ENCODE data around the gene PCCA. TPM values are rescaled to one million over a fixed set of nuclear protein-coding genes. Genes with fewer than 3 reads are reported as not detected.

The PCCA gene
- total RNA-seq, 4 donors from 2014 or later, result 21.2 to 40.9 (median 31.6) TPM

GRCh38 chr13:100208002-100208401 lies 119.1 kb downstream of the PCCA start:
- TF ChIP-seq POLR2A (IDR thresholded peaks at IDR 0.05) (no peak), CTCF (IDR thresholded peaks at IDR 0.05) (no peak), EP300 (IDR thresholded peaks at IDR 0.05) (no peak), POLR2AphosphoS5 (IDR thresholded peaks at IDR 0.05) (no peak)
- no peak for DNase-seq (ENCODE audit: low spot score in 2 of 2)
- WGBS, result 98% methylated on average over 4 of the region's 4 CpGs

GRCh38 chr13:100208626-100209025 lies 119.7 kb downstream of the PCCA start:
- no peak overlapping the region for H3K4me3 ChIP-seq
- no peaks in the 10 kb centered on the region for H3K4me1 ChIP-seq
- no peaks in the 10 kb centered on the region for H3K9me3 ChIP-seq
- no peaks in the 10 kb centered on the region for H3K27me3 ChIP-seq
- H3K36me3 ChIP-seq, result no peaks in the 10 kb centered on the region
- TF ChIP-seq EP300 (IDR thresholded peaks at IDR 0.05) (no peak), POLR2A (IDR thresholded peaks at IDR 0.05) (no peak), POLR2AphosphoS5 (IDR thresholded peaks at IDR 0.05) (no peak), CTCF (IDR thresholded peaks at IDR 0.05) (no peak)
- DNase-seq (ENCODE audit: low spot score in 2 of 2), result no peak
- H3K27ac ChIP-seq, result no peak overlapping the region
- 84% methylated on average over 2 of the region's 2 CpGs for WGBS

More at GRCh38 chr13:100208002-100208401, 119.1 kb downstream of the PCCA start:
- no peaks in the 10 kb centered on the region for H3K27me3 ChIP-seq
- no peaks in the 10 kb centered on the region for H3K4me1 ChIP-seq
- no peaks in the 10 kb centered on the region for H3K9me3 ChIP-seq
- H3K27ac ChIP-seq, result no peak overlapping the region
- no peak overlapping the region for H3K4me3 ChIP-seq
- no peaks in the 10 kb centered on the region for H3K36me3 ChIP-seq

- TF ChIP-seq POLR2A (IDR thresholded peaks at IDR 0.05) (no peak), CTCF (IDR thresholded peaks at IDR 0.05) (no peak), EP300 (IDR thresholded peaks at IDR 0.05) (no peak), POLR2AphosphoS5 (IDR thresholded peaks at IDR 0.05) (no peak)
- Histone ChIP-seq H3K4me3 (no peak overlapping the region), H3K36me3 (no peaks in the 10 kb centered on the region), H3K27ac (no peak overlapping the region), H3K9me3 (no peaks in the 10 kb centered on the region), H3K27me3 (no peaks in the 10 kb centered on the region), H3K4me1 (no peaks in the 10 kb centered on the region)
- DNase-seq (ENCODE audit: low spot score in 2 of 2), result no peak
- WGBS, result 82% methylated on average over 8 of the region's 8 CpGs
These were observed 121.2 kb downstream of the PCCA start for GRCh38 chr13:100209857-100210825.

- H3K4me1 ChIP-seq, result no peaks in the 10 kb centered on the region
- no peaks in the 10 kb centered on the region for H3K27me3 ChIP-seq
- 83% methylated on average over 4 of the region's 4 CpGs for WGBS
- H3K9me3 ChIP-seq, result no peaks in the 10 kb centered on the region
- H3K27ac ChIP-seq, result no peak overlapping the region
- no peak for DNase-seq (ENCODE audit: low spot score in 2 of 2)
- TF ChIP-seq CTCF (IDR thresholded peaks at IDR 0.05) (no peak), POLR2A (IDR thresholded peaks at IDR 0.05) (no peak), EP300 (IDR thresholded peaks at IDR 0.05) (no peak), POLR2AphosphoS5 (IDR thresholded peaks at IDR 0.05) (no peak)
- no peak overlapping the region for H3K4me3 ChIP-seq
- no peaks in the 10 kb centered on the region for H3K36me3 ChIP-seq
These were observed 122.3 kb downstream of the PCCA start for GRCh38 chr13:100211016-100211710.

All from suprapubic skin (tissue), 4 donors.